Neuron (in vitro differentiated cells): ENCODE measurements around the gene DMRTA1.
"Not testable (repeated sequence)": the region's sequence is repeated elsewhere in the genome, so short reads cannot be mapped to it uniquely, and the experiment has no call there.

ENCODE experiments used
- H2AFZ ChIP-seq: one replicate; pipeline ENCODE4 v1.6.1; 2013; ENCODE audit warnings: low read depth, mild to moderate bottlenecking, inconsistent platforms, low read length, moderate library complexity
- H3K27me3 ChIP-seq: one replicate; pipeline ENCODE4 v1.6.1; 2013; ENCODE audit warnings: low read length; ENCODE audit not compliant: insufficient read depth
- H3K36me3 ChIP-seq: one replicate; pipeline ENCODE4 v1.6.1; 2013; ENCODE audit warnings: low read length; ENCODE audit not compliant: insufficient read depth
- H3K4me1 ChIP-seq: one replicate; pipeline ENCODE4 v1.6.1; 2013; ENCODE audit warnings: low read length; ENCODE audit not compliant: insufficient read depth
- H3K4me3 ChIP-seq: 2 replicates; pipeline ENCODE4 v1.5.1; 2013; ENCODE audit warnings: mild to moderate bottlenecking, low read length, moderate library complexity
- H3K9me3 ChIP-seq: one replicate; pipeline ENCODE4 v1.6.1; 2013; ENCODE audit warnings: low read length

Gene DMRTA1

GRCh38 chr9:22446589-22446949 lies at the start of gene DMRTA1:
Gene DMRTA1, plus strand, starts transcription at chr9:22446824. Its CDS starts 242 bp downstream, at chr9:22447066.
- H2AFZ ChIP-seq: peak within 1 kb of the TSS; percentile 99
- no peaks in the 10 kb centered on the region for H3K4me1 ChIP-seq
- no peaks in the 10 kb centered on the region for H3K36me3 ChIP-seq
- H3K27me3 ChIP-seq: peaks cover 20% of the 10 kb centered on the region
- no peaks in the 10 kb centered on the region for H3K9me3 ChIP-seq
- peak within 1 kb of the TSS; percentile 48 for H3K4me3 ChIP-seq

- Histone ChIP-seq H3K4me3 (no peak overlapping the region), H2AFZ (no peak overlapping the region), H3K27me3 (no peaks in the 10 kb centered on the region), H3K36me3 (no peaks in the 10 kb centered on the region), H3K4me1 (no peaks in the 10 kb centered on the region), H3K9me3 (no peaks in the 10 kb centered on the region)
Measured at GRCh38 chr9:22401671-22402070, 45.0 kb upstream of the DMRTA1 start.

GRCh38 chr9:22405869-22406659 lies 40.6 kb upstream of the DMRTA1 start:
- H3K9me3 ChIP-seq: no peaks in the 10 kb centered on the region
- H3K36me3 ChIP-seq: no peaks in the 10 kb centered on the region
- no peak overlapping the region for H2AFZ ChIP-seq
- H3K4me1 ChIP-seq: no peaks in the 10 kb centered on the region
- no peaks in the 10 kb centered on the region for H3K27me3 ChIP-seq
- no peak overlapping the region for H3K4me3 ChIP-seq

- Histone ChIP-seq H3K4me1 (no peaks in the 10 kb centered on the region), H3K9me3 (no peaks in the 10 kb centered on the region), H3K27me3 (no peaks in the 10 kb centered on the region), H2AFZ (no peak overlapping the region), H3K4me3 (no peak overlapping the region), H3K36me3 (no peaks in the 10 kb centered on the region)
Measured at GRCh38 chr9:22413884-22414283, 32.7 kb upstream of the DMRTA1 start.

GRCh38 chr9:22415941-22416691 lies 30.5 kb upstream of the DMRTA1 start:
- Histone ChIP-seq H3K27me3 (no peaks in the 10 kb centered on the region), H3K4me3 (no peak overlapping the region), H3K4me1 (no peaks in the 10 kb centered on the region), H2AFZ (no peak overlapping the region), H3K9me3 (no peaks in the 10 kb centered on the region), H3K36me3 (no peaks in the 10 kb centered on the region)

- H3K4me3 ChIP-seq: no peak overlapping the region
Measured at GRCh38 chr9:22416692-22417060, 29.9 kb upstream of the DMRTA1 start.

GRCh38 chr9:22423566-22423965 lies 23.1 kb upstream of the DMRTA1 start:
- H3K4me1 ChIP-seq: no peaks in the 10 kb centered on the region
- H2AFZ ChIP-seq: no peak overlapping the region
- H3K36me3 ChIP-seq: no peaks in the 10 kb centered on the region
- H3K27me3 ChIP-seq: no peaks in the 10 kb centered on the region
- no peak overlapping the region for H3K4me3 ChIP-seq
- no peaks in the 10 kb centered on the region for H3K9me3 ChIP-seq

More at GRCh38 chr9:22416692-22417060, 29.9 kb upstream of the DMRTA1 start:
- Histone ChIP-seq H3K9me3 (no peaks in the 10 kb centered on the region), H3K4me1 (no peaks in the 10 kb centered on the region), H3K27me3 (no peaks in the 10 kb centered on the region), H3K36me3 (no peaks in the 10 kb centered on the region), H2AFZ (no peak overlapping the region)

GRCh38 chr9:22424616-22425015 lies 22.0 kb upstream of the DMRTA1 start:
- Histone ChIP-seq H3K27me3 (no peaks in the 10 kb centered on the region), H3K4me3 (no peak overlapping the region), H3K4me1 (no peaks in the 10 kb centered on the region), H3K9me3 (no peaks in the 10 kb centered on the region), H3K36me3 (no peaks in the 10 kb centered on the region), H2AFZ (no peak overlapping the region)

- Histone ChIP-seq H3K36me3 (no peaks in the 10 kb centered on the region), H3K9me3 (no peaks in the 10 kb centered on the region), H3K4me1 (no peaks in the 10 kb centered on the region), H3K27me3 (no peaks in the 10 kb centered on the region), H2AFZ (no peak overlapping the region), H3K4me3 (no peak overlapping the region)
Measured at GRCh38 chr9:22425551-22425950, 21.1 kb upstream of the DMRTA1 start.

- Histone ChIP-seq H3K4me1 (no peaks in the 10 kb centered on the region), H3K9me3 (no peaks in the 10 kb centered on the region), H2AFZ (no peak overlapping the region), H3K36me3 (no peaks in the 10 kb centered on the region), H3K4me3 (no peak overlapping the region), H3K27me3 (no peaks in the 10 kb centered on the region)
Measured at GRCh38 chr9:22427226-22427880, 19.3 kb upstream of the DMRTA1 start.

GRCh38 chr9:22433691-22434090 lies 12.9 kb upstream of the DMRTA1 start:
- Histone ChIP-seq H3K9me3 (no peaks in the 10 kb centered on the region), H3K4me3 (no peak overlapping the region), H3K27me3 (no peaks in the 10 kb centered on the region), H3K36me3 (no peaks in the 10 kb centered on the region), H3K4me1 (no peaks in the 10 kb centered on the region), H2AFZ (no peak overlapping the region)

- not testable (repeated sequence) for H2AFZ ChIP-seq, H3K9me3 ChIP-seq, H3K4me1 ChIP-seq, H3K36me3 ChIP-seq, H3K4me3 ChIP-seq, H3K27me3 ChIP-seq
Measured at GRCh38 chr9:22435252-22435651, 11.4 kb upstream of the DMRTA1 start.

- not testable (repeated sequence) for H3K4me1 ChIP-seq, H2AFZ ChIP-seq, H3K27me3 ChIP-seq, H3K9me3 ChIP-seq, H3K4me3 ChIP-seq, H3K36me3 ChIP-seq
Measured at GRCh38 chr9:22437461-22438067, 9.1 kb upstream of the DMRTA1 start.
